Body of pancreas (tissue), 4 donors: Measurements from ENCODE around the gene ABCA13. TPM values are rescaled to one million over a fixed set of nuclear protein-coding genes. Genes with fewer than 3 reads are reported as not detected.

Experiments
- ATAC-seq: fragments of 150-250 bp; one replicate; pipeline ENCODE4 v1.9.1; 2016
- DNase-seq, 4 donors: peaks; one replicate each; pipeline ENCODE4 v3.0.0-alpha.2; 2019
- H3K27ac ChIP-seq, 4 donors: fragments of 200-600 bp; sonication (generic); 1 replicate in 3 of 4; 2 replicates in 1 of 4; pipeline versions ENCODE4 v1.5.1 to v1.6.1; 2016 to 2019; ENCODE audit warnings: mild to moderate bottlenecking in 1 of 4, mixed read lengths in 1 of 4, moderate library complexity in 1 of 4
- H3K27me3 ChIP-seq, 2 donors: fragments of 200-600 bp; sonication (generic); one replicate each; pipeline ENCODE4 v1.6.0; 2016; ENCODE audit warnings: mild to moderate bottlenecking in 1 of 2
- H3K36me3 ChIP-seq, 2 donors: fragments of 200-600 bp; sonication (generic); replicated peaks in 1 of 2; 2 replicates each; pipeline ENCODE4 v1.5.1; 2016; ENCODE audit warnings: low read depth in 2 of 2; ENCODE audit not compliant: insufficient read depth in 1 of 2
- H3K4me1 ChIP-seq: fragments of 200-600 bp; sonication (generic); one replicate; pipeline ENCODE4 v1.6.0; 2016
- H3K4me3 ChIP-seq, 2 donors: fragments of 200-600 bp; sonication (generic); 1 replicate in 1 of 2; 2 replicates in 1 of 2; pipeline ENCODE4 v1.5.1; 2016 to 2019
- H3K9me3 ChIP-seq, 3 donors: fragments of 200-600 bp; sonication (generic); 1 replicate in 2 of 3; 2 replicates in 1 of 3; pipeline ENCODE4 v1.5.1; 2016
- POLR2A ChIP-seq, 3 donors: fragments of 450-650 bp; IDR thresholded peaks; one replicate each; pipeline ENCODE4 v1.6.1; 2016; ENCODE audit warnings: antibody characterized with exemption in 3 of 3, mild to moderate bottlenecking in 2 of 3
- WGBS, 2 donors: methylation state at CpG; one replicate each; pipeline ENCODE4 v1.1.5; 2017; 5-methylcytosine and 5-hydroxymethylcytosine counted together
- intact Hi-C: fragments of 100-400 bp; cut with DNase I; formaldehyde crosslinking; loops from one replicate; pipeline ENCODE4 v1.15.1; 2023
- total RNA-seq, 2 donors: library from RNA; depleted of rRNA; stranded (reverse); fragments of >200 nt; gene quantifications; one replicate each; pipeline ENCODE4 v1.1.0, GENCODE V29; 2016
- TF ChIP-seq, protein P1 (sequence below), 7 experiments: fragments of 450-650 bp in 4 of 7; fragments of 200-600 bp in 3 of 7; sonication (generic) in 3 of 7; IDR thresholded peaks; one replicate each; pipeline ENCODE4 v1.5.1; 2016 to 2019; ENCODE audit warnings: antibody characterized with exemption in 7 of 7

ABCA13 gene
- total RNA-seq, 2 donors from 2014 or later: under 0.01 TPM

DNA sequence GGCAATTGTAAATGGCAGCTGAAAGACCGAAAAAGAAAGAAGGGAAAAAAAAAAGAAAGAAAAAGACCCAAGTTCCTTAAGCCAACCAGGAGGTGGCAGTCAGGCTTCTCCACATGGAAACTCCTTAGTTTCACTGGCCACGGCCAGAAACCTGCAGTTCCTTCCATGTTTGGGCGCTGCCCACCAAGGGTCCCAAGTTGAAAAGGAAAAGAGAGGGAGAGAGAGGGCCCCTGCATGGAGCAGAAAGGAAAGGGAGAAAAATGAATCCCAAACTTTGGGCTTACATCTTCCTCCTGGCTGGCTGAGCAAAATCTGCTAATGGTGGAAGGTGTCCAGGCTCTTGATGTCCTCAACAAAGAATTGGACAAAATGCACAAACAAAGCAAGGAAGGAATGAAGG, 31.8 kb upstream of the ABCA13 start:
- Histone ChIP-seq H3K4me1 (peaks cover 25% of the 10 kb centered on the region), H3K27me3 (no peaks in the 10 kb centered on the region), H3K4me3 (no peak overlapping the region), H3K9me3 (no peaks in the 10 kb centered on the region), H3K36me3 (no peaks in the 10 kb centered on the region), H3K27ac (peak overlapping the region in 3 of 4 donors; percentile 49 to 67 (median 51))
- 38 to 54% methylated on average over 3 of the region's 3 CpGs for WGBS, 2 donors
- intact Hi-C loops: no loop called here
- ATAC-seq (no peak), DNase-seq (peak in 1 of 4 donors; percentile 17)
- no peak for TF ChIP-seq POLR2A (IDR thresholded peaks at IDR 0.05)
- TF ChIP-seq, protein P1, sequence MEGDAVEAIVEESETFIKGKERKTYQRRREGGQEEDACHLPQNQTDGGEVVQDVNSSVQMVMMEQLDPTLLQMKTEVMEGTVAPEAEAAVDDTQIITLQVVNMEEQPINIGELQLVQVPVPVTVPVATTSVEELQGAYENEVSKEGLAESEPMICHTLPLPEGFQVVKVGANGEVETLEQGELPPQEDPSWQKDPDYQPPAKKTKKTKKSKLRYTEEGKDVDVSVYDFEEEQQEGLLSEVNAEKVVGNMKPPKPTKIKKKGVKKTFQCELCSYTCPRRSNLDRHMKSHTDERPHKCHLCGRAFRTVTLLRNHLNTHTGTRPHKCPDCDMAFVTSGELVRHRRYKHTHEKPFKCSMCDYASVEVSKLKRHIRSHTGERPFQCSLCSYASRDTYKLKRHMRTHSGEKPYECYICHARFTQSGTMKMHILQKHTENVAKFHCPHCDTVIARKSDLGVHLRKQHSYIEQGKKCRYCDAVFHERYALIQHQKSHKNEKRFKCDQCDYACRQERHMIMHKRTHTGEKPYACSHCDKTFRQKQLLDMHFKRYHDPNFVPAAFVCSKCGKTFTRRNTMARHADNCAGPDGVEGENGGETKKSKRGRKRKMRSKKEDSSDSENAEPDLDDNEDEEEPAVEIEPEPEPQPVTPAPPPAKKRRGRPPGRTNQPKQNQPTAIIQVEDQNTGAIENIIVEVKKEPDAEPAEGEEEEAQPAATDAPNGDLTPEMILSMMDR (IDR thresholded peaks at IDR 0.05): peak in 5 of 7 experiments; percentile 6 to 45 (median 21)

DNA sequence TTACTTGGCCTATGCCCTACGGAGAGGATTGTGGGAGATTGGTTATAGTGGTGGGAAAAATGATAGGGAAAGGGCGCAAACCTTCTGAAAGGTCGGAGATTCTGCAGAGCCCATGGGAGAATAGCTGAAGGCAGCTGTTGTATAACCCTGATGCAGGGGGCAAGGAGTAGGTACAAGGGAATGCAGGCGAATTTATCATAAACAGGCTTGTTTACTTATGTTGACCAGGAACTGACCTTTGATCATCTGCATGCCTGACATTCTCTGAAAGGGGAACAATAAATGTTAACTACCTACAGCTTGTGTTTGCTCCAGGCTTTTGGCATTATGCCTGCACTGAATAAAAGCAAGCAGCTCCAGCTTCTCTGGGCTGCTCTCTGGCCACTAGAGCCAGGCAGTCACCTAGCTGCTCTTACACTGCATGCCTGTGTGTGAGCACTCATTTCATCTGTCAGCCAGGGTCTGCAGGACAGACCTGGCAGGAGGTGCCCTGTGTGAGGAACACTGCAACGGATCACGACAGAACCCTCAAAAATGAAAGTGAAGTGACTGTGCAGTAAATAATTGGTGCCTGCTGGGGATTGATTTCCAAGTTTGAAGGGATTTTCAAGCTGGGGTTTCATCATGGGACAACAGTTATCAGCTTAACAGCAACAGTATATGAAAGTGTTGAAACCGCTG, 31.1 kb upstream of the ABCA13 start:
- WGBS, 2 donors: 22 to 26% methylated on average over 7 of the region's 7 CpGs
- peaks cover 30% of the 10 kb centered on the region for H3K4me1 ChIP-seq
- no peaks in the 10 kb centered on the region for H3K36me3 ChIP-seq
- no peak overlapping the region for H3K4me3 ChIP-seq
- ATAC-seq (peak; percentile 62), DNase-seq (peak; percentile 41 to 64 (median 58))
- H3K9me3 ChIP-seq: no peaks in the 10 kb centered on the region
- TF ChIP-seq, protein P1 (IDR thresholded peaks at IDR 0.05): no peak
- TF ChIP-seq POLR2A (IDR thresholded peaks at IDR 0.05): no peak
- no peaks in the 10 kb centered on the region for H3K27me3 ChIP-seq
- intact Hi-C loops: no loop called here
- H3K27ac ChIP-seq: peak overlapping the region; percentile 42 to 67 (median 50)

GRCh38 chr7:48141521-48141920, 29.7 kb upstream of the ABCA13 start:
- H3K9me3 ChIP-seq: no peaks in the 10 kb centered on the region
- H3K4me3 ChIP-seq: no peak overlapping the region
- ATAC-seq (no peak), DNase-seq (no peak)
- peaks cover 30% of the 10 kb centered on the region for H3K4me1 ChIP-seq
- no peak for TF ChIP-seq POLR2A (IDR thresholded peaks at IDR 0.05)
- TF ChIP-seq, protein P1 (IDR thresholded peaks at IDR 0.05): no peak
- H3K36me3 ChIP-seq: no peaks in the 10 kb centered on the region
- 41 to 48% methylated on average over 1 of the region's 1 CpG for WGBS, 2 donors
- no peaks in the 10 kb centered on the region for H3K27me3 ChIP-seq
- H3K27ac ChIP-seq: no peak overlapping the region
- intact Hi-C loops: no loop called here

DNA sequence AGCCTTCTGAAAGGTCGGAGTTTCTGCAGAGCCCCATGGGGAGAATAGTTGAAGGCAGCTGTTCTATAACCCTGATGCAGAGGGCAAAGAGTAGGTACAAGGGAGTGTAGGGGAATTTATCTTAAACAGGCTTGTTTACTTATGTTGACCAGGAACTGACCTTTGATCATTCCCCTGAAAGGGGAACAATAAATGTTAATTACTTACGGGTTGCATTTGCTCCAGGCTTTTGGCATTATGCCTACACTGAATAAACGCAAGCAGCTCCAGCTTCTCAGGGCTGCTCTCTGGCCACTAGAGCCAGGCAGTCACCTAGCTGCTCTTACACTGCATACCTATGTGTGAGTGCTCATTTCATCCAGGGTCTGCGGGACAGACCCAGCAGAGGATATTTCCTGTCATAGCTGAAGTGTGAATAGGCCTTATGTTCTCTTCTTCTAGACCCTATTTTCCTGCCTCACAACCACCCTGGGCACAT, 26.9 kb upstream of the ABCA13 start:
- intact Hi-C loops: no loop called here
- Histone ChIP-seq H3K27me3 (no peaks in the 10 kb centered on the region), H3K36me3 (no peaks in the 10 kb centered on the region), H3K27ac (peak overlapping the region in 2 of 4 donors; percentile 15 to 30), H3K9me3 (no peaks in the 10 kb centered on the region), H3K4me3 (no peak overlapping the region), H3K4me1 (peaks cover 41% of the 10 kb centered on the region)
- no peak for TF ChIP-seq POLR2A (IDR thresholded peaks at IDR 0.05)
- TF ChIP-seq, protein P1 (IDR thresholded peaks at IDR 0.05): no peak
- ATAC-seq (peak; percentile 14), DNase-seq (peak; percentile 25 to 66 (median 54))
- WGBS, 2 donors: 14 to 20% methylated on average over 4 of the region's 4 CpGs
